ENCODE measurements around the gene MS4A12.

The MS4A12 gene

DNA sequence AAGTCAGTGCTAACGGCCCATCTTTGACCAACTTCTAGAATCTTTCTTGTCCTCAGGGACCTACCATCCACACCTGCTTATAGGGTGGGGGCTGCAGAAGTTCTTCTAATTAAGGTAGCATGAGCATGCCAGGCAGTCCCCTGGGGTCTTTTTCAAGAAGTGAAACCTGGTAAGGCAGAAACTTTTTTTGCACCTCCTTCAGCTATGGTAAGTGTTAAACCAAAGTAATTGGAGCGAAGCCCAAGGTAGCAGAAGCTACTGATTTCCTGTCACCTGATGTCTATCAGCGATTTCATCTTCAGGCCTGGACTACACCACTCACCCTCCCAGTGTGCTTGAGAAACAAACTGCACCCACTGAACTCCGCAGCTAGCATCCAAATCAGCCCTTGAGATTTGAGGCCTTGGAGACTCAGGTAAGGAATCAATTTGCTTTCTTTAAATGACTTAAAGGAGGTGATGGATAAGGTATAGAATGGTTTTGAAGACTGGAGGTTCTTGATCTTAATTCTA, 37.0 kb upstream of the MS4A12 start, which contains the start of gene MS4A1:
TSS of gene MS4A1 (plus strand) at position 317 of the 512 bp plus-strand sequence. CDS start 6,528 bp downstream, outside the sequence.
- no peak for TF ChIP-seq CTCF (IDR thresholded peaks at IDR 0.05; ENCODE audit: poor library complexity, severe bottlenecking)
- Histone ChIP-seq H3K4me3 (ENCODE audit: severe bottlenecking) (no peak within 1 kb of the TSS), H3K9me3 (ENCODE audit: severe bottlenecking) (no peaks in the 10 kb centered on the region), H3K27ac (ENCODE audit: poor library complexity, severe bottlenecking) (no peak within 1 kb of the TSS), H3K36me3 (ENCODE audit: low read depth) (no peaks in the 10 kb centered on the region), H3K27me3 (ENCODE audit: insufficient read depth, poor library complexity, severe bottlenecking) (no peaks in the 10 kb centered on the region), H3K4me1 (ENCODE audit: insufficient read depth, poor library complexity, severe bottlenecking) (no peaks in the 10 kb centered on the region)
- ATAC-seq (ENCODE audit: low read depth) (no peak), DNase-seq (ENCODE audit: low spot score) (no peak)

DNA sequence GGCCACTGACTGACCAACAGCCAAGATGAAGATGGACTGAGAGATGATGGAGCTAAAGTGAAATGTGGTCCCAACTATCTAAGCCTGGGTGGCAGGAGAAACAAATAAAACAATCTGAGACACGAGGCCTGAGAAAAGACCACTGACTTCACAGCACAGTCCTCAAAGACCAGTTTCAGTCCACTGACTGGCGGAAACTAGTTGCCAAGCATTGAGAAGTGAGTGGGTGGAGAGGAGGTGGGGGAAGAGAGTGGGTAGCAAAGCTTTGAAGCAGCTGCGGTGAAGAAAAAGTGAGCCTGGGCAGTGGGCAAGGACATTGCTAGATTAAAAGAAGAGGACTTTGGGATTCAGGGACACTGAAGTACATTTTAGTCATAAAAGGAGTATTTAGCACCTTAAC, 35.0 kb upstream of the MS4A12 start:
- Histone ChIP-seq H3K4me3 (ENCODE audit: severe bottlenecking) (no peak overlapping the region), H3K27me3 (ENCODE audit: insufficient read depth, poor library complexity, severe bottlenecking) (no peaks in the 10 kb centered on the region), H3K4me1 (ENCODE audit: insufficient read depth, poor library complexity, severe bottlenecking) (no peaks in the 10 kb centered on the region), H3K36me3 (ENCODE audit: low read depth) (no peaks in the 10 kb centered on the region), H3K9me3 (ENCODE audit: severe bottlenecking) (no peaks in the 10 kb centered on the region), H3K27ac (ENCODE audit: poor library complexity, severe bottlenecking) (no peak overlapping the region)
- no peak for ATAC-seq (ENCODE audit: low read depth)
- TF ChIP-seq CTCF (IDR thresholded peaks at IDR 0.05; ENCODE audit: poor library complexity, severe bottlenecking), result no peak
- no peak for DNase-seq (ENCODE audit: low spot score)

DNA sequence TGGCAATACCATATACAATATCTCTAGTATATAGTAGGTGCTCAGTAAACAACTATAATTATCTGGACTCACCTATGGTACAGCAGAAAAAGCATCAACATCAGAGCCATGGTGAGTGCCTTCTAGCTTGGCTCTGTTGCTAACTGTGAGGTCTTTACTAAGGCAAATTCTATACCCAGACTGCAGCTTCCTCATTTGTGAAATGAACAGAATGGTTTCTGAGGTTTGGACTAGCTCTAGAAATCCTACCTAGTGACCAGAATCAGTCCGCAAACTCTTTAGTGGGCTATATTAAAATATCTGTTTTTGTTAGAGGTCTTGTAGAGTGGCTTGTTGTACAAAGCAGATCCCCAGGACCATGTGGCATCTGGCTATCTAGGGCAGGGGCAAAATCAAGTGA, 33.2 kb upstream of the MS4A12 start:
- no peak for TF ChIP-seq CTCF (IDR thresholded peaks at IDR 0.05; ENCODE audit: poor library complexity, severe bottlenecking)
- DNase-seq (ENCODE audit: low spot score), result no peak
- Histone ChIP-seq H3K4me1 (ENCODE audit: insufficient read depth, poor library complexity, severe bottlenecking) (no peaks in the 10 kb centered on the region), H3K27me3 (ENCODE audit: insufficient read depth, poor library complexity, severe bottlenecking) (no peaks in the 10 kb centered on the region), H3K4me3 (ENCODE audit: severe bottlenecking) (no peak overlapping the region), H3K27ac (ENCODE audit: poor library complexity, severe bottlenecking) (no peak overlapping the region), H3K9me3 (ENCODE audit: severe bottlenecking) (no peaks in the 10 kb centered on the region), H3K36me3 (ENCODE audit: low read depth) (no peaks in the 10 kb centered on the region)
- no peak for ATAC-seq (ENCODE audit: low read depth)

DNA sequence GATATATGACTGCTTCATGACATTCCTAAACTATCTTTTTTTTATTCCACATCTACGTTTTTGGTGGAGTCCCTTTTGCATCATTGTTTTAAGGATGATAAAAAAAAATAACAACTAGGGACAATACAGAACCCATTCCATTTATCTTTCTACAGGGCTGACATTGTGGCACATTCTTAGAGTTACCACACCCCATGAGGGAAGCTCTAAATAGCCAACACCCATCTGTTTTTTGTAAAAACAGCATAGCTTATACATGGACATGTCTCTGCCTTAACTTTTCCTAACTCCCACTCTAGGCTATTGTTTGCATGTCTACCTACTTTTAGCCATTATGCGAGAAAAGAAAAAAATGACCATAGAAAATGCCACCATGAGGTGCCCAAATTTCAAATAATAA, 23.7 kb upstream of the MS4A12 start:
- no peak for TF ChIP-seq CTCF (IDR thresholded peaks at IDR 0.05; ENCODE audit: poor library complexity, severe bottlenecking)
- Histone ChIP-seq H3K4me1 (ENCODE audit: insufficient read depth, poor library complexity, severe bottlenecking) (no peaks in the 10 kb centered on the region), H3K4me3 (ENCODE audit: severe bottlenecking) (no peak overlapping the region)

DNA sequence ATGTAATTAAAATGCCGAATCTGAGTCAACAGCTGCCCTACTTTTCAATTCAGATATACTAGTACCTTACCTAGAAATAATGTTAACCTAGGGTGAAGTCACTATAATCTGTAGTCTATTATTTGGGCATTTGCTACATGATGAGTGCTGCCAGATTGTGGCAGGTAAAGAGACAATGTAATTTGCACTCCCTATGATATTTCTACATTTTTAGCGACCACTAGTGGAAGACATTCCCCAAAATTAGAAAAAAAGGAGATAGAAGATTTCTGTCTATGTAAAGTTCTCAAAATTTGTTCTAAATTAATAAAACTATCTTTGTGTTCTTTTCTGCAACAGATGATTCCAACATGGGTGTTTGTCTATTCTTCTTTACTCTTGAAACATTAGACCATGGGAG, 22.9 kb upstream of the MS4A12 start:
- no peaks in the 10 kb centered on the region for H3K4me1 ChIP-seq (ENCODE audit: insufficient read depth, poor library complexity, severe bottlenecking)
- H3K27me3 ChIP-seq (ENCODE audit: insufficient read depth, poor library complexity, severe bottlenecking), result no peaks in the 10 kb centered on the region
- no peaks in the 10 kb centered on the region for H3K9me3 ChIP-seq (ENCODE audit: severe bottlenecking)
- no peak for TF ChIP-seq CTCF (IDR thresholded peaks at IDR 0.05; ENCODE audit: poor library complexity, severe bottlenecking)
- ATAC-seq (ENCODE audit: low read depth) (no peak), DNase-seq (ENCODE audit: low spot score) (no peak)
- no peaks in the 10 kb centered on the region for H3K36me3 ChIP-seq (ENCODE audit: low read depth)
- no peak overlapping the region for H3K27ac ChIP-seq (ENCODE audit: poor library complexity, severe bottlenecking)
- no peak overlapping the region for H3K4me3 ChIP-seq (ENCODE audit: severe bottlenecking)

More for the DNA sequence above, 23.7 kb upstream of the MS4A12 start:
- Histone ChIP-seq H3K36me3 (ENCODE audit: low read depth) (no peaks in the 10 kb centered on the region), H3K27ac (ENCODE audit: poor library complexity, severe bottlenecking) (no peak overlapping the region), H3K9me3 (ENCODE audit: severe bottlenecking) (no peaks in the 10 kb centered on the region), H3K27me3 (ENCODE audit: insufficient read depth, poor library complexity, severe bottlenecking) (no peaks in the 10 kb centered on the region)
- ATAC-seq (ENCODE audit: low read depth) (no peak), DNase-seq (ENCODE audit: low spot score) (no peak)
